IPS-18c (cell line): Measurements from ENCODE around the gene POU6F1.
A peak's percentile ranks its signal among the peaks of the same experiment; 100 is the strongest.
"Not testable (repeated sequence)": the region's sequence is repeated elsewhere in the genome, so short reads cannot be mapped to it uniquely, and the experiment has no call there.

Experiments
- H3K4me3 ChIP-seq: 2 replicates; pipeline ENCODE4 v1.7.0; 2013; ENCODE audit warnings: low read depth, mild to moderate bottlenecking, low read length, moderate library complexity; ENCODE audit not compliant: insufficient read depth
- H3K9me3 ChIP-seq: one replicate; pipeline ENCODE4 v1.6.1; 2013; ENCODE audit warnings: mild to moderate bottlenecking, low read length, moderate library complexity; ENCODE audit not compliant: control insufficient read depth, insufficient read depth

POU6F1 gene

DNA sequence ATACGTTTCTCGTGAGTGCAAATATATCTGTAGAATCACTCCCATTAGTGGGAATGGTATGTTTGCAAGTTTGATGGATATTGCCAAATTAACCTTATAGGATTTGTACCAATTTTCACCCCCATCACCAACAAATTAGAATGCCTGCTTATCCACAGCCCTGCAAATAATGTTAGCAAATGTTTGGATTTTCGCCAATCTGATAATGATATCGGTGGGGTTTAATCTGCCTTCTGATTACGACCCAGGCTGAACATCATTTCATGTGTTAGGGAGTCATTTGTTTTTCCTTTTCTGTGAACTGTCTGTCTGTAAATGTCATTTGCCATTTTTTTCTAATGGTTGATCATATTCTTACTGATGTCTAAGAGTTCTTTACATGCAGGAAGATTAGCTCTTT, 16.7 kb upstream of the POU6F1 start:
- Histone ChIP-seq H3K4me3 (no peak overlapping the region), H3K9me3 (no peaks in the 10 kb centered on the region)

DNA sequence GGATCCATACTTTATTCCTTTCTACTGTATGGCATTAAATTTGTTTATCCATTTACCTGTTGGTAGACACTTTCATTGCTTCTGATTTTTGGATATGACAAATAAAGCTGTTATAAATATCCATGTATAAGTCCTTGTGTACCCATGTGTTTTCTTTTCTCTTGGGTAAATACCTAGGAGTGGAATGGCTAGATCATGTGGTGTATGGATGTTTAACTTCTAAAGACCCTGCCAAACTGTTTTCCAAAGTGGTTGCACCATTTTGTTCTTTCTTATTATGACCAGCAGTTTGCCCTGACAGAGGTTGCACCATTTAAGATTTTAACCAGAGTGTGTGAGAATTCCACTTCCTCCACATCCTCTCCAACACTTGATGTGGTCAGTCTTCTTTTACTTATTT, 14.8 kb upstream of the POU6F1 start:
- no peaks in the 10 kb centered on the region for H3K9me3 ChIP-seq
- H3K4me3 ChIP-seq: no peak overlapping the region

DNA sequence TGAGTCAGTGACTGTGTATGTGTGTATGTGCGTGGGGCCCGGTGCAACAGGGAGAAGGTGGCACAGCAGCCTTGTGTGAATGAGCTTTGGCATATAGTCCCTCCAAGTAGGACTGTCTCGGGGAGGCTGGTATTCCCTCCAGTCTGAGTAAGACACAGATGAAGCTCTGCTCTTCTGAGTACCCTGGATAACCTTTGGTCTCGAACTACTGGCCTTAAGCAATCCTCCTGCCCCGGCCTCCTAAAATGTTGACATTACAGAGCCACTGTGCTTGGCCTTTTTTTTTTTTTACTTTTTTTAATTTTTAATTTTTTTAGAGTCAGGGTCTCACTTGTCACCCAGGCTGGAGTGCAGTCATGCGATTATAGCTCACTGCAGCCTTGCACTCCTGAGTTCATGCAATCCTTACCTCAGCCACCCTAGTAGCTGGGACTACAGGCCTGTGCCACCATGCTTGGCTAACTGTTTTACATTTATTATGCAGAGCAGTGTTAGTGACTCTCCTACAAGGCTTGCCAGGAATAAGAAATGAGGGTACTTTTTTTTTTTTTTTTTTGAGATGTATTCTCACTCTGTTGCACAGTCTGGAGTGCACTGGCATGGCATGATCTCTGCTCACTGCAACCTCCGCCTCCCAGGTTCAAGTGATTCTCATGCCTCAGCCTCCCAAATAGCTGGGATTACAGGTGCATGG, 11.4 kb upstream of the POU6F1 start:
- H3K4me3 ChIP-seq: no peak overlapping the region

DNA sequence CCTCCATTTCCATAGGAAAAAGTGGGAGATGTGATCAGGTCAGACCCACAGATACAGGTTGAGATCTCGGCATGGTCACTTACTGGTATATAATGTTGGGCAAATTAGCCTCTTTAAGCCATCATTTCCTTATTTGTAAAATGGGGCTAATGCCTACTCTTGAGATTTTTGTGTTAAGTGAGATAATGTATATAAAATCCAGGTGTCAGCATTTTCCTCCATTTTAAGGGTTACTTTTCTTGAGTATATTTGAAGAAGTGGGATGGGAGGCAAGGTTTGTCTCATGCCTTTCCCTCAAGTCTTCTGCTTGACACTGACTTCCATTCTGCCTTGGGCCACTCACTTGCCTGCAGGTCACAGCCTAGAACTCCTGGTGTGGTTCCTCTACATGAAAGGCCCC, 10.1 kb upstream of the POU6F1 start:
- no peaks in the 10 kb centered on the region for H3K9me3 ChIP-seq

More for the DNA sequence above, 11.4 kb upstream of the POU6F1 start:
- H3K9me3 ChIP-seq: no peaks in the 10 kb centered on the region

DNA sequence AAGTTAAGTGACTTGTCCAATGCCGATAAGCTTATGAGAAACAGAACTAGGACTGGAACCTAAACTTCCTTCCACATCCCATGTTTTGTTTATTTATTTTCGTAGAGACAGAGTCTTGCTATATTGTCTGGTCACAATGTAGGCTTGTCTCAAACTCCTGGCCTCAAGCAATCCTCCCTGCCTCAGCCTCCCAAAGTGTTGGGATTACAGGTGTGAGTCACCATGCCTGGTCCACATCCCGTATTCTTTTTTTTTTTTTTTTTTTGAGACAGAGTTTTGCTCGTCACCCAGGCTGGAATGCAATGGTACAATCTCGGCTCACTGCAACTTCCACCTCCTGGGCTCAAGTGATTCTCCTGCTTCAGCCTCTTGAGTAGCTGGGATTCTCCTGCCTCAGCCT, 9.2 kb upstream of the POU6F1 start:
- not testable (repeated sequence) for H3K9me3 ChIP-seq, H3K4me3 ChIP-seq

More for the DNA sequence above, 10.1 kb upstream of the POU6F1 start:
- no peak overlapping the region for H3K4me3 ChIP-seq

DNA sequence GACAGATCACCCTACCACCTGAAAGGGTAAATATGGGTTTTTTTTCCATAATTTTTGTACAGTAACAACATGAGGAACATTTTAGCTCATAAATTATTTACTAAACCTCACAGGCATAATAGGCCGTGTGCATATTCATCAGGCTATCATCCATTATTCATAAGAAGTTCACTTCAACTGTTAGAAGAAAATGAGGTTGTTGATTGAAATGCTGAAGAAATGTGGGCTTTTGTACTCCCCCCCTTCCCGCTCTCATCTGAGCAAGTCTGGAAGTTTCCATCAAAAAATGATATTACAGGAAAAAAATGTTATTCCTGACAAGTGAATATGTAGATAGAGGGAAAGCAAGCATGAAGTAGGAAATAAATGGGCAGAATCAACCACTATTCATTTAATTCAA, 7.9 kb upstream of the POU6F1 start:
- H3K9me3 ChIP-seq: no peaks in the 10 kb centered on the region
- H3K4me3 ChIP-seq: no peak overlapping the region

DNA sequence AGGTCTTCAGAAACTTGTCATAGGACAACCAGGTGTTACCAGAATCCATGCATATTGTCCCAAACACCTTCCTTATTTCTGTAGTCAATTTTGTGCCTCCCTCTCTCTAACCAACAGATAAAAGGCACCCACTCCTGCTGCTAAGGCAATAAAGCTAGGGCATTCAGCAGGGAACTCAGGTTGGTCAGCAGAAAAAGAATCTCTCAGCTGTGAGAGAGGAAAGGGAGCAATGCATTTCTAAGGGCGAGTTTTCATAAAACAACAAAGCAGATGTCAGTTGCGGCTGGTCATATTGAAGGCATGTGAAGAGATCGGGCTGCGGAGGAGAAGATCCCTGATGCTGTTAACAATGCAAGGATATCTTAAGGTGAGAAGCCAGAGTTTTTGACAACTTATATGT, 7.4 kb upstream of the POU6F1 start:
- Histone ChIP-seq H3K9me3 (no peaks in the 10 kb centered on the region), H3K4me3 (no peak overlapping the region)

DNA sequence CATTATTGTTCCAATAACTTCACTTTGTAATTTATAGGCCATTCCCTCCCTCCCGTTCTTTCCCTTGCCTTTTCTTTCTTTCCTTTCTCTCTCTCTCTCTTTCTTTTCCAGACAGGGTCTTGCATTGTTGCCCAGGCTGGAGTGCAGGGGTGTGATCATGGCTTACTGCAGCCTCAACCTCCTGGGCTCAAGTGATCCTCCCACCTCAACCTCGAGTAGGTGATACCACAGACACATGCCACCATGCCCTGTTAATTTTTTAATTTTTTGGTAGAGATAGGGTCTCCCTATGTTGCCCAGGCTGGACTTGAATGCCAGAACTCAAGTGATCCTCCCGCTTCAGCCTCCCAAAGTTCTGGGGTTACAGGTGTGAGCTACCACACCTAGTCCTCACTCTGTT, 6.8 kb upstream of the POU6F1 start:
- H3K9me3 ChIP-seq: no peaks in the 10 kb centered on the region
- no peak overlapping the region for H3K4me3 ChIP-seq

DNA sequence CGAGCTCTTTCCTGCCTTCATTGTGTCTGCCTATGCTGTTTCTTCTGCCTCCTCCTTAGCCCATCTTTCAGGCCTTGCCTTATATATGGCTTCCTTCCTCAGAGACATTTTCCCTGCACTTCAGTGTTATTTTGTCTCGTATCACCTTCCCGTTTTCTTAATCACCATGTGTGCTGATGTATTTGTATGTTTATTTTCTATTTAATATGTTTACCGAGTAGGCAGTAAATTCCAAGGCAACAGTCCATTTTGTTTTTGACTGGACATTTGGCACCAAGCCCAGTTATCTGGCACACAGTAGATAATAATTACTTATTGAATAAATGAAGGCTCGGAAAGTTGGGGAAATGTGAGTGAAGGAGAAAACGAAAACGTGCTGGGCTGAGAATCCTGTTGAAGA, 4.6 kb upstream of the POU6F1 start:
- no peak overlapping the region for H3K4me3 ChIP-seq
- H3K9me3 ChIP-seq: no peaks in the 10 kb centered on the region

DNA sequence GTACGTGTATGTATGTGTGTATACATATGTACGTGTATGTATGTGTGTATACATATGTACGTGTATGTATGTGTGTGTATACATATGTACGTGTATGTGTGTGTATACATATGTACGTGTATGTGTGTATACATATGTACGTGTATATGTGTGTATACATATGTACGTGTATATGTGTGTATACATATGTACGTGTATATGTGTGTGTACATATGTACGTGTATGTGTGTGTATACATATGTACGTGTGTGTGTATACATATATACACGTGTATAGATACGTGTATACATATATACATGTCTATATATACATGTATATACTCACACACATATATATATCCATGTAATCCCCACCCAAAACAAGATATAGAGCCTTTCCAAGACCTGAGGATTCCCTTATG, 2.0 kb upstream of the POU6F1 start:
- not testable (repeated sequence) for H3K4me3 ChIP-seq, H3K9me3 ChIP-seq

DNA sequence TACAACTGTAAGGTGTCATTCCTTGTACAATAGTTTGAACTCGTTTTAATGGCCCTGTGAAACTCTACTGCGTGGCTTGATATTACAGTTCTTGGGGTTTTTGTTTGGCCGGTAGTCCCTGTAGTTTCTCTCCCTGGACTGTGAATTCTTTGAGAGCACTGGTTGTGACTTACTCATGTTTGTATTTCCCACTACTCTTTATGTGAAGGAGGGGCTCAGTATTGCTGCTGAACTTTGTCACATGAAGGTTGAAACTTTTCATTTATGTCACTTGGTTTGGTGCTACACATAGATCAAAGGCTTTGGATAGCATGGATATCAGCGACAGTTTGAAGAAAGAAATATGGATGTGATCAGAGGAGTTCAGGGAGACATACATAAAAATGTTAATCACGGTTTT, 1.5 kb upstream of the POU6F1 start:
- Histone ChIP-seq H3K9me3 (no peaks in the 10 kb centered on the region), H3K4me3 (no peak overlapping the region)

DNA sequence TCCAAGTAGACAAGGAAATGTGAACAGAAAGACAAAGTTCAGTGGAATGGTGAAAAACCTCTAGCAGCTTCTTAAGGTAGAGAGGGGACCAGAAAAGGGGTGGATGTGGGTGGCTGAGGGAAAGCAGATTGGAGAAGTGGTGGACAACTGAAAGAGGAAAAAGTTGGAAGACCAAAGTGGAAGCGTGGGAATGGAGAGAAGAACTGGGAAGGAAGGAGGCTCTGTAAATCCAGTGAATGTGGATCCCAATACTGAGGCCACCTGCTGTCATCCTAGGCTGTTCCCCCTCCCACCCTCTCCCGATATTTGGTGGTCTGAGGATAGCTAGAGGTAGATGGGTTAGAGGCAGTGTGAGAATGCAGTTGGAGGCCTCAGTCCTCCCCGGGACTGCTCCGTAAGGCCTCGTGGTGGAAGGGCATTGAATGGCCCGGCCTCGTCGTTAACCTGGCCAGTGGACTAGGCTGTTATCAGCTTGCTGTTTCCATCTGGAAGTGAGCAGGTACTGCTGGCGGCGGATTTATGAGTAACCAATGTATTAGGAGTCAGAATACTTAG, 822 bp upstream of the POU6F1 start:
- Histone ChIP-seq H3K9me3 (no peaks in the 10 kb centered on the region), H3K4me3 (peak overlapping the region; percentile 58)

DNA sequence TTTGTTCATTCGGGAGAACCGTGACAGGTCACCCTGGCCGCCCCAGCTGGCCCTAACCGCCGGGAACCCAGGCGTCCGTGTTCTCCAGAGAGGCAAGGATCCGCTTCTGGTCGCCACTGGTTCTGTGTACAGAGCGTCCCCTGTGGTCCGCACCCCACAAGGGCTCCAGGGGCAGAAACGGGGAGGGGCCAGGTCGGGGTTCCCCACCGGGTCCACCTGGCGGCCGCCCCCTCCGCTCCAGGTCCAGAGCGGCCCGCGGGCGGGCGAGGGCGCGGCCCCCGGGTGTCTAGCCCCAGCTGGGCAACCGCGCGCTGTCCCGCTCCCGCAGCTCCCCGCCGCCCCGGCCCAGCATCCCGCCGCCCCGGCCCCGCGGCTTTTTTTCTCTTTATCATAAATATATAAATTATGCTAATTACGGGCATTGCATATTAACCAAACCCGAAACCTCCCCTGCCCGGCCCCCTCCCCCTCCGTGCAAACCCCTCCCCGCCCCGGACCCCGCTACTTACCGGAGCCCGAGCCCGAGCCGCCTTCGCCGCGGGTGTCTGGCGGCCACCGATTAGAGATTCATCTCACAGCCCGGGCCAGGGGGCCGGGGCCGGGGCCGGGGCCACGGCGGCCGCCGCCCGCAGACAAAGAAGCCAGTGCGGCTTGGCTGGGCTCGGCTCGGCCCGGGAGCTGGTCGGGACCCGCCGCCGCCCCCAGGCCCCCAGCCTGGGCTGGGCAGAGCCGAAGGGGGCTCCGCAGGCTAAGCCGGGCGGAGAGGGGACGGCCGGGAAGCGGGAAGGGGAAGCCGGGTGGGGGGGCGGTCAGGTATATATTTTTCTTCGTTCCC, 512 bp downstream of the POU6F1 start:
- peak overlapping the region; percentile 69 for H3K4me3 ChIP-seq
- no peaks in the 10 kb centered on the region for H3K9me3 ChIP-seq

DNA sequence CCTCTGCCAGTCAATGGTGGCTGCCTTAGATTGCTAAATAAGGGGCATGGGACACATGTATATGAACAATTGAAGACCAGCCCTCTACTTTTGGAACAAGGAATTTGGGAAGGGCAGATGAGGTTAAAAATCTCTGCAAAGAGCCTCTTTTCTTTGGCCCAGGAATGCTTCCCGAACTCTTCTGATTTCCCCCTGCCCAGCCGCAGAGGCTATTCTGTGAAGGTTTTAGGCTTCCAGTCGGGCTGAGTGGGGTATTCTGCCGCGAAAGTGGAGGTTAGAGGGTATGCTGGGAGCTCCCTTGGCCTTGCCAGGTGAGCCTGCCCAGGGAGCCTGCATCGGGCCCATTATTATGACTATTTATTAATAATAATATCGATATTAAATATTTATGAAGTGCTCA, 1.2 kb downstream of the POU6F1 start:
- no peaks in the 10 kb centered on the region for H3K9me3 ChIP-seq
- peak overlapping the region; percentile 69; the same call in 1 of the 2 replicates for H3K4me3 ChIP-seq

DNA sequence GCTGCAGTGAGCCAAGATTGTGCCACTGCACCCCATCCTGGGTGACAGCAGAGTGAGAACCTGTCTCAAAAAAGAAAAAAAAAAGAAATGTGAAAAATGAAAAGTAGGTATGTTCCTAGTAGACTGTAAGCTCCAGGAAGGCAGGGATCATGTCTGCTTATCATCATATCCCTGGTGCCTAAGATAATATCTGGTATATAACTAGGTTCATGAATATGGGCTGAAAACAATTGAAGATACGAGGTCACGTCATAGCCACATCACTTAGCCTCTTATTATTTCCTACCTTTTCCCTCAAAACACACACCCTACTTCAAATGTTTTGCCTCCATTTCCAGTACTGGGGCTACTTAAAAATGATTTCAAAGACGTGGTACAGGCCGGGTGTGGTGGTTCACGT, 3.0 kb downstream of the POU6F1 start:
- H3K4me3 ChIP-seq: no peak overlapping the region
- H3K9me3 ChIP-seq: no peaks in the 10 kb centered on the region

DNA sequence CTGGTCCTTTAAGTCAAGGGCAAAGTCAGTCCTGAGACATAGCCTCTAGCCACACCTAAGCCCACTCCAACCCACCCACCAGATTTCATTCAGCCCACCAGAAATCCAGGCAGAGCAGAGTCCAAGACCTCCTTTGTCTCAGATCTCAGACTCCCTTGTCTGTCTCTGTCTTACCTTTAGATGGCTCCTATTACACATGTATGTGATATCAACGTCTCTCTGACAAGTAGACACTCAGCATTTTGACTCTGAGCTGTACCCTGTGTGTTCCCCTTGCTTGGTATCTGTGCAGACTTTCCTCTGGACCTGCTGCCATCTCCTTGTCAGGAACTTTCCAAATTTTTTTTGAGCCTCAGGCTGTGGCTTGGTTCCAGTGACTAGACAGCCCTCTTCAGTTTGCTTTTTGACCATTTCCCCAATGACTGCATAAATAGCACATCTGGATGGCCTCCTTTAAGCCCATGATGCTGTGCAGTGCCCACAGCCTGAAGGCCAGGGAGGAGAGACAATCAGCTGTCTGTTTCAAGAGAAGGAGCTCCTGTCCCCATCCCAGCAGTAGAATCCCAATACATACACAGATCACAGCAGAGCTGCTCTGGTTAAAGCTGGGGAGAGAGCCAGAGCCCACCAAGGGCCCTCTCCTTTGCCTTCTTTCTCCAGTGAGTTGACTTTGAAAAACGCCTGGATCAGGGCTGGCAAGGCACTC, 7.0 kb downstream of the POU6F1 start:
- no peak overlapping the region for H3K4me3 ChIP-seq
- H3K9me3 ChIP-seq: no peaks in the 10 kb centered on the region

DNA sequence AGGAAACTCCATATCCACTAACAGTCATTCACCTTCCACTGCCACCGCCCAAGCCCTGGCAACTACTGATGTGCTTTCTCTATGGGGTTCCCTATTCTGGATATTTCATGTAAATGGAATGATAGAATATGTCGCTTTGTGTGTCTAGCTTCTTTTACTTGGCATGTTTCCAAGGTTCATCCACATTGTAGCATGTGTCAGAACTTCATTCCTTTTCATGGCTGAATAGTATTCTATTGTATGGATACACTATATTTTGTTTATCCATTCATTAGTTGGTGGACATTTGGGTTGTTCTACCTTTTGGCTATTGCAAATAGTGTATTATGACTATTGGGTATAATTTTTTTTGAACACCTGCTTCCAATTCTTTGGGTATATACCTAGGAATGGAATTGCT, 8.6 kb downstream of the POU6F1 start:
- H3K4me3 ChIP-seq: no peak overlapping the region
- H3K9me3 ChIP-seq: no peaks in the 10 kb centered on the region
